SH-SY5Y (cell line): Measurements from ENCODE around the gene AIRE.

Experiments used
- GATA2 ChIP-seq: IDR thresholded peaks from 2 replicates; pipeline ENCODE4 v1.6.1; 2011; ENCODE audit warnings: mild to moderate bottlenecking, low read depth, low read length
- GATA3 ChIP-seq: IDR thresholded peaks from 2 replicates; pipeline ENCODE4 v1.6.1; 2011; ENCODE audit warnings: low read depth, mild to moderate bottlenecking, low read length, moderate library complexity

DNA sequence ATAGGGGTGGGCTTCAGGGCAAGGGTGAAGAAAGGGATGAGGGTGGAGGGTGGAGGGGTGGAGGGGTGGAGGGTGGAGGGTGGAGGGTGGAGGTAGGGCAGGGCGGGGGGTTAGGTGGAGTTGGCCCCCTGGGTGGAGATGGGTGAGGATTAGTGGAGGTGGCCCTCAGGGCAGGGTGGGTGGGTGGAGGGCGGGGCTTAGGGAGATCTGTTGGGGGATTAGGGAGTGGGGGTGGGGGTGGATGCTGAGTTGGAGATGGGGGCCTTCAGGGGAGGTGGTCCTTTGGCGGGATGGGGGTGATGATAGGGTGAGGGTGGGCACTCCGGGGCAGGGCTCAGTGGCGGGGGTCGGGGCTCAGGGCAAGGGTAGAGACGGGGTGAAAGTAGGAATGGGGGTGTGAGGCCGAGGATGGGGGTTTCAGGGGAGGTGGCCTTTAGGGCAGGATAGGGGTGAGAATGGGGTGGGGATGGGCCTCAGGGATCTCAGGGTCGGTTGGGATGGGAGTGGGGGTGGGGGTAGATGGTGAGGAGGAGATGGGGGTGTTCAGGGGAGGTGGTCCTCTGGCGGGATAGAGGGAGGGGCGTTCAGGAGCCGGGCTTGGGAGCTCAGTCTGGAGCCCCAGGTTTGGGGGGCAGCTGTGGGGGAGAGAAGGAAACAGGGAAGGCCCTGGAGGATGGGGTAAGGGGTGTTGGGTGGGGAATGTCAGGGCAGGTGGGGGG lies 23.2 kb upstream of the AIRE start:
- no peak for TF ChIP-seq GATA2
- no peak for TF ChIP-seq GATA3
